Measurements from ENCODE around the gene ORC1.

ORC1 gene

GRCh38 chr1:52404116-52404974 lies at the start of gene ORC1, which contains the start of gene PRPF38A:
Gene ORC1, minus strand, starts transcription at chr1:52404423. Its CDS starts 2,200 bp downstream, at chr1:52402223.
Gene PRPF38A, plus strand, starts transcription at chr1:52404602. Its CDS starts 148 bp downstream, at chr1:52404750.
- in situ Hi-C loops (cut with HindIII; ENCODE audit: low pct_ligation_motif_present, low pct_unique_long_range_greater_than_20kb, low sequenced_read_pairs) = no loop called here
- DNase-seq = peak; percentile 96

GRCh38 chr1:52444463-52444862 lies 40.2 kb upstream of the ORC1 start:
- no peak for DNase-seq
- in situ Hi-C loops (cut with HindIII; ENCODE audit: low pct_ligation_motif_present, low pct_unique_long_range_greater_than_20kb, low sequenced_read_pairs) = no loop called here

GRCh38 chr1:52439976-52440375 lies 35.8 kb upstream of the ORC1 start:
- in situ Hi-C loops (cut with HindIII; ENCODE audit: low pct_ligation_motif_present, low pct_unique_long_range_greater_than_20kb, low sequenced_read_pairs) = no loop called here
- no peak for DNase-seq

- no peak for DNase-seq
- in situ Hi-C loops (cut with HindIII; ENCODE audit: low pct_ligation_motif_present, low pct_unique_long_range_greater_than_20kb, low sequenced_read_pairs) = no loop called here
These were observed 32.6 kb upstream of the ORC1 start for GRCh38 chr1:52436817-52437216.

GRCh38 chr1:52435650-52436049 lies 31.4 kb upstream of the ORC1 start:
- in situ Hi-C loops (cut with HindIII; ENCODE audit: low pct_ligation_motif_present, low pct_unique_long_range_greater_than_20kb, low sequenced_read_pairs) = no loop called here
- no peak for DNase-seq

GRCh38 chr1:52435211-52435610 lies 31.0 kb upstream of the ORC1 start:
- in situ Hi-C loops (cut with HindIII; ENCODE audit: low pct_ligation_motif_present, low pct_unique_long_range_greater_than_20kb, low sequenced_read_pairs) = no loop called here
- no peak for DNase-seq

- in situ Hi-C loops (cut with HindIII; ENCODE audit: low pct_ligation_motif_present, low pct_unique_long_range_greater_than_20kb, low sequenced_read_pairs) = no loop called here
- DNase-seq = no peak
These were observed 28.6 kb upstream of the ORC1 start for GRCh38 chr1:52432807-52433206.

GRCh38 chr1:52427152-52427551 lies 22.9 kb upstream of the ORC1 start:
- in situ Hi-C loops (cut with HindIII; ENCODE audit: low pct_ligation_motif_present, low pct_unique_long_range_greater_than_20kb, low sequenced_read_pairs) = no loop called here

GRCh38 chr1:52426371-52426770 lies 22.1 kb upstream of the ORC1 start:
- DNase-seq = no peak
- in situ Hi-C loops (cut with HindIII; ENCODE audit: low pct_ligation_motif_present, low pct_unique_long_range_greater_than_20kb, low sequenced_read_pairs) = no loop called here

More at GRCh38 chr1:52427152-52427551, 22.9 kb upstream of the ORC1 start:
- no peak for DNase-seq

- in situ Hi-C loops (cut with HindIII; ENCODE audit: low pct_ligation_motif_present, low pct_unique_long_range_greater_than_20kb, low sequenced_read_pairs) = no loop called here
- DNase-seq = no peak
These were observed 20.6 kb upstream of the ORC1 start for GRCh38 chr1:52424813-52425212.

GRCh38 chr1:52424231-52424636 lies 20.0 kb upstream of the ORC1 start:
- in situ Hi-C loops (cut with HindIII; ENCODE audit: low pct_ligation_motif_present, low pct_unique_long_range_greater_than_20kb, low sequenced_read_pairs) = no loop called here
- DNase-seq = no peak

GRCh38 chr1:52423771-52424170 lies 19.5 kb upstream of the ORC1 start:
- in situ Hi-C loops (cut with HindIII; ENCODE audit: low pct_ligation_motif_present, low pct_unique_long_range_greater_than_20kb, low sequenced_read_pairs) = no loop called here

GRCh38 chr1:52423055-52423454 lies 18.8 kb upstream of the ORC1 start:
- no peak for DNase-seq
- in situ Hi-C loops (cut with HindIII; ENCODE audit: low pct_ligation_motif_present, low pct_unique_long_range_greater_than_20kb, low sequenced_read_pairs) = no loop called here

More at GRCh38 chr1:52423771-52424170, 19.5 kb upstream of the ORC1 start:
- no peak for DNase-seq

GRCh38 chr1:52420713-52421112 lies 16.5 kb upstream of the ORC1 start:
- DNase-seq = no peak
- in situ Hi-C loops (cut with HindIII; ENCODE audit: low pct_ligation_motif_present, low pct_unique_long_range_greater_than_20kb, low sequenced_read_pairs) = no loop called here

GRCh38 chr1:52416811-52417210 lies 12.6 kb upstream of the ORC1 start:
- in situ Hi-C loops (cut with HindIII; ENCODE audit: low pct_ligation_motif_present, low pct_unique_long_range_greater_than_20kb, low sequenced_read_pairs) = no loop called here
- no peak for DNase-seq

GRCh38 chr1:52414942-52415341 lies 10.7 kb upstream of the ORC1 start:
- no peak for DNase-seq
- in situ Hi-C loops (cut with HindIII; ENCODE audit: low pct_ligation_motif_present, low pct_unique_long_range_greater_than_20kb, low sequenced_read_pairs) = no loop called here

- in situ Hi-C loops (cut with HindIII; ENCODE audit: low pct_ligation_motif_present, low pct_unique_long_range_greater_than_20kb, low sequenced_read_pairs) = no loop called here
- DNase-seq = no peak
These were observed 9.3 kb upstream of the ORC1 start for GRCh38 chr1:52413410-52413989.

GRCh38 chr1:52404975-52405338 lies 734 bp upstream of the ORC1 start:
- in situ Hi-C loops (cut with HindIII; ENCODE audit: low pct_ligation_motif_present, low pct_unique_long_range_greater_than_20kb, low sequenced_read_pairs) = no loop called here

GRCh38 chr1:52403566-52404115 lies 582 bp downstream of the ORC1 start:
- in situ Hi-C loops (cut with HindIII; ENCODE audit: low pct_ligation_motif_present, low pct_unique_long_range_greater_than_20kb, low sequenced_read_pairs) = no loop called here

More at GRCh38 chr1:52404975-52405338, 734 bp upstream of the ORC1 start:
- DNase-seq = no peak

GRCh38 chr1:52402860-52403240 lies 1.4 kb downstream of the ORC1 start:
- in situ Hi-C loops (cut with HindIII; ENCODE audit: low pct_ligation_motif_present, low pct_unique_long_range_greater_than_20kb, low sequenced_read_pairs) = no loop called here
- DNase-seq = peak; percentile 28

More at GRCh38 chr1:52403566-52404115, 582 bp downstream of the ORC1 start:
- DNase-seq = peak; percentile 80

Data from ACHN (cell line).